HepG2 (cell line): ENCODE measurements around the gene RSPH4A. TPM values are rescaled to one million over a fixed set of nuclear protein-coding genes. Genes with fewer than 3 reads are reported as not detected.
A peak's percentile ranks its signal among the peaks of the same experiment; 100 is the strongest.

Experiments used
- ATAD3A ChIP-seq: sonication (generic); formaldehyde crosslinking; IDR thresholded peaks from 2 replicates; pipeline ENCODE4 v1.4.0; 2020; ENCODE audit warnings: missing genetic modification reagents
- ATF7 ChIP-seq, 2 experiments: fragments of 450-650 bp in 1 of 2; sonication (generic) in 1 of 2; formaldehyde crosslinking in 1 of 2; IDR thresholded peaks; 2 replicates each; pipeline versions ENCODE4 v1.4.0 to v1.6.1; 2016 to 2020; ENCODE audit warnings: antibody characterized with exemption in 1 of 2, mild to moderate bottlenecking in 1 of 2, missing genetic modification reagents in 1 of 2
- CHD2 ChIP-seq: IDR thresholded peaks from 2 replicates; pipeline ENCODE4 v1.6.1; 2011; ENCODE audit warnings: low read depth, low read length, improper control_type of control experiment
- DNMT3B ChIP-seq: conservative IDR thresholded peaks from 2 replicates; pipeline ENCODE4 v1.6.1; 2016; ENCODE audit warnings: missing biosample characterization, control low read depth
- GATAD1 ChIP-seq: IDR thresholded peaks from 2 replicates; pipeline ENCODE4 v1.6.1; 2016; ENCODE audit warnings: missing genetic modification reagents, missing compliant biosample characterization
- GLI4 ChIP-seq: sonication (generic); formaldehyde crosslinking; IDR thresholded peaks from 2 replicates; pipeline ENCODE4 v1.5.1; 2020; ENCODE audit warnings: missing genetic modification reagents, mild to moderate bottlenecking, moderate library complexity, borderline replicate concordance
- LCORL ChIP-seq, 2 experiments: fragments of 450-650 bp in 1 of 2; sonication (generic) in 1 of 2; formaldehyde crosslinking in 1 of 2; IDR thresholded peaks; 2 replicates each; pipeline versions ENCODE4 v1.5.0 to v1.6.1; 2017 to 2020; ENCODE audit warnings: antibody characterized with exemption in 1 of 2, missing genetic modification reagents in 1 of 2
- MATR3 ChIP-seq: sonication (generic); formaldehyde crosslinking; IDR thresholded peaks from 2 replicates; pipeline ENCODE4 v1.4.0; 2020; ENCODE audit warnings: missing genetic modification reagents
- PRMT3 ChIP-seq: sonication (generic); formaldehyde crosslinking; IDR thresholded peaks from 2 replicates; pipeline ENCODE4 v1.8.1; 2022; ENCODE audit warnings: low read depth, mild to moderate bottlenecking, moderate library complexity, missing genetic modification reagents, borderline replicate concordance
- PRPF4 ChIP-seq: fragments of 200-400 bp; formaldehyde crosslinking; IDR thresholded peaks from 2 replicates; pipeline ENCODE4 v1.6.1; 2016; ENCODE audit warnings: low read length, low read depth; ENCODE audit not compliant: poor library complexity, severe bottlenecking
- RCOR2 ChIP-seq: IDR thresholded peaks from 2 replicates; pipeline ENCODE4 v1.6.1; 2016; ENCODE audit warnings: missing biosample characterization, missing genetic modification reagents
- TEAD3 ChIP-seq: optimal IDR thresholded peaks from 2 replicates; pipeline ENCODE3; 2016; ENCODE audit warnings: borderline replicate concordance
- ZFAT ChIP-seq: sonication (generic); formaldehyde crosslinking; conservative IDR thresholded peaks from 2 replicates; pipeline ENCODE4 v1.8.1; 2023; ENCODE audit warnings: missing genetic modification reagents, inconsistent platforms
- ZNF143 ChIP-seq: sonication (generic); formaldehyde crosslinking; IDR thresholded peaks from 2 replicates; pipeline ENCODE4 v1.4.0; 2020; ENCODE audit warnings: missing genetic modification reagents
- ZNF350 ChIP-seq: sonication (generic); formaldehyde crosslinking; IDR thresholded peaks from 2 replicates; pipeline ENCODE4 v1.4.0; 2020; ENCODE audit warnings: mild to moderate bottlenecking, low read depth, missing genetic modification reagents, borderline replicate concordance
- ZNF512B ChIP-seq: sonication (generic); formaldehyde crosslinking; IDR thresholded peaks from 2 replicates; pipeline ENCODE4 v1.5.1; 2020; ENCODE audit warnings: missing genetic modification reagents, mild to moderate bottlenecking, borderline replicate concordance
- polyA plus RNA-seq, 8 experiments: library from polyadenylated mRNA; depleted of rRNA in 3 of 8; stranded (reverse) in 7 of 8; unstranded in 1 of 8; fragments of >200 nt; fragmentation: Illumina TruSeq in 4 of 8; extraction: Trizol in 4 of 8; gene quantifications; 2 replicates each; pipeline versions ENCODE4 v1.2.1 to v1.2.3, GENCODE V29; 2011 to 2016; ENCODE audit warnings: low read depth in 4 of 8, missing spikeins in 1 of 8, mixed read lengths in 1 of 8; ENCODE audit not compliant: insufficient read depth in 1 of 8
- total RNA-seq, 5 experiments: library from RNA; depleted of rRNA; stranded (reverse); fragments of >200 nt; fragmentation: Illumina TruSeq; extraction: Trizol; gene quantifications; 2 replicates each; pipeline ENCODE4 v1.2.3, GENCODE V29; 2016; ENCODE audit warnings: low read depth in 1 of 5
- TF ChIP-seq, protein P1 (sequence below): sonication (generic); formaldehyde crosslinking; IDR thresholded peaks from 2 replicates; pipeline ENCODE4 v1.5.0; 2020; ENCODE audit warnings: mild to moderate bottlenecking, missing genetic modification reagents
- TF ChIP-seq, protein P2 (sequence below): IDR thresholded peaks from 2 replicates; pipeline ENCODE4 v1.6.1; 2016; ENCODE audit warnings: low read depth, control low read depth

RSPH4A gene
- total and polyA plus RNA-seq, 2 of the 13 experiments (the other 11 are each of a cell fraction or from before 2014, with no cell fraction given): 0.24 to 0.40 TPM

GRCh38 chr6:116570856-116571682 is 45.2 kb upstream of the RSPH4A start, which contains the start of gene RWDD1 (continued):
- TF ChIP-seq ZNF143 (peak; percentile 77), MATR3 (CRISPR knock-in tag) (no peak), ZNF350 (CRISPR knock-in tag) (peak; percentile 100), LCORL (IDR thresholded peaks at IDR 0.05) (peak; percentile 90), LCORL (CRISPR knock-in tag; IDR thresholded peaks at IDR 0.05) (peak; percentile 97), ATF7 (IDR thresholded peaks at IDR 0.05) (no peak), ATF7 (CRISPR knock-in tag; IDR thresholded peaks at IDR 0.05) (peak; percentile 66; the same call in 1 of the 2 replicates), DNMT3B (peak; percentile 35; the same call in 1 of the 2 replicates), ZFAT (0 out of 2 replicates have a peak, but pooled peaks have one; percentile 52), GLI4 (CRISPR knock-in tag) (0 out of 2 replicates have a peak, but pooled peaks have one; percentile 20), ZNF512B (CRISPR knock-in tag) (peak; percentile 85; the same call in 1 of the 2 replicates), PRPF4 (no peak), GATAD1 (CRISPR knock-in tag) (peak; percentile 97), RCOR2 (CRISPR knock-in tag) (peak; percentile 51; the same call in 1 of the 2 replicates), CHD2 (no peak), ATAD3A (CRISPR knock-in tag) (no peak), PRMT3 (peak; percentile 78; the same call in 1 of the 2 replicates), TEAD3 (CRISPR knock-in tag) (peak; percentile 79)
- TF ChIP-seq, protein P1, sequence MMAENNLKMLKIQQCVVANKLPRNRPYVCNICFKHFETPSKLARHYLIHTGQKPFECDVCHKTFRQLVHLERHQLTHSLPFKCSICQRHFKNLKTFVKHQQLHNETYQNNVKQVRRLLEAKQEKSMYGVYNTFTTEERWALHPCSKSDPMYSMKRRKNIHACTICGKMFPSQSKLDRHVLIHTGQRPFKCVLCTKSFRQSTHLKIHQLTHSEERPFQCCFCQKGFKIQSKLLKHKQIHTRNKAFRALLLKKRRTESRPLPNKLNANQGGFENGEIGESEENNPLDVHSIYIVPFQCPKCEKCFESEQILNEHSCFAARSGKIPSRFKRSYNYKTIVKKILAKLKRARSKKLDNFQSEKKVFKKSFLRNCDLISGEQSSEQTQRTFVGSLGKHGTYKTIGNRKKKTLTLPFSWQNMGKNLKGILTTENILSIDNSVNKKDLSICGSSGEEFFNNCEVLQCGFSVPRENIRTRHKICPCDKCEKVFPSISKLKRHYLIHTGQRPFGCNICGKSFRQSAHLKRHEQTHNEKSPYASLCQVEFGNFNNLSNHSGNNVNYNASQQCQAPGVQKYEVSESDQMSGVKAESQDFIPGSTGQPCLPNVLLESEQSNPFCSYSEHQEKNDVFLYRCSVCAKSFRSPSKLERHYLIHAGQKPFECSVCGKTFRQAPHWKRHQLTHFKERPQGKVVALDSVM: peak; percentile 92
- TF ChIP-seq, protein P2, sequence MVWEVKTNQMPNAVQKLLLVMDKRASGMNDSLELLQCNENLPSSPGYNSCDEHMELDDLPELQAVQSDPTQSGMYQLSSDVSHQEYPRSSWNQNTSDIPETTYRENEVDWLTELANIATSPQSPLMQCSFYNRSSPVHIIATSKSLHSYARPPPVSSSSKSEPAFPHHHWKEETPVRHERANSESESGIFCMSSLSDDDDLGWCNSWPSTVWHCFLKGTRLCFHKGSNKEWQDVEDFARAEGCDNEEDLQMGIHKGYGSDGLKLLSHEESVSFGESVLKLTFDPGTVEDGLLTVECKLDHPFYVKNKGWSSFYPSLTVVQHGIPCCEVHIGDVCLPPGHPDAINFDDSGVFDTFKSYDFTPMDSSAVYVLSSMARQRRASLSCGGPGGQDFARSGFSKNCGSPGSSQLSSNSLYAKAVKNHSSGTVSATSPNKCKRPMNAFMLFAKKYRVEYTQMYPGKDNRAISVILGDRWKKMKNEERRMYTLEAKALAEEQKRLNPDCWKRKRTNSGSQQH (CRISPR knock-in tag): peak; percentile 40
